ENCODE results near the gene TAGLN3. TPM values are rescaled to one million over a fixed set of nuclear protein-coding genes. Genes with fewer than 3 reads are reported as not detected.

The TAGLN3 gene
- total RNA-seq, 2 donors from 2014 or later, result 0.52 to 0.99 TPM

DNA sequence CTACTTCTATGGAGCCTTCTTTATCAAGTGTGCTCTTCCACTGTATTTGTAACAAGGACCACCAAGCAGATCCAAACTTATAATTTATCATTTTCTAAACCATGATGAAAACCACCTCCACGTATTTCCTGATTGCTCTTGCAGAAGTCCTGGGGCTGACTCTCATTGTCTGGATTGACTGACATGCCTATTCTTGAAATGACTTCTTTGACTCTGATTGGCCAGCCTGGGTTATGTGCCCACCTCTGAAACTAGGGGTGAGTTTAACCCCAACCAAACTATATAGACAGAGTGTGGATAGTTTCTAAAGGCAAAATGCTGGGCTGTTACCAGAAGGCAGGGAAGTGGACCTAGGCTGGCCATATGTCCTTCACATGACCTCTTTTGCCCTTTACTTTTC is 48.5 kb downstream of the TAGLN3 start:
- no peaks in the 10 kb centered on the region for H3K27me3 ChIP-seq
- no peaks in the 10 kb centered on the region for H3K4me1 ChIP-seq
- DNase-seq (no peak), ATAC-seq (no peak)
- no peaks in the 10 kb centered on the region for H3K36me3 ChIP-seq (replicated peaks in 1 of 2; ENCODE audit: insufficient read depth in 1 of 2, low read depth in 2 of 2)
- H3K9me3 ChIP-seq, result no peaks in the 10 kb centered on the region
- no peak overlapping the region for H3K4me3 ChIP-seq
- WGBS, 2 donors, result 85 to 94% methylated on average over 1 of the region's 1 CpG
- TF ChIP-seq POLR2A (IDR thresholded peaks at IDR 0.05), result no peak
- TF ChIP-seq, protein P1, sequence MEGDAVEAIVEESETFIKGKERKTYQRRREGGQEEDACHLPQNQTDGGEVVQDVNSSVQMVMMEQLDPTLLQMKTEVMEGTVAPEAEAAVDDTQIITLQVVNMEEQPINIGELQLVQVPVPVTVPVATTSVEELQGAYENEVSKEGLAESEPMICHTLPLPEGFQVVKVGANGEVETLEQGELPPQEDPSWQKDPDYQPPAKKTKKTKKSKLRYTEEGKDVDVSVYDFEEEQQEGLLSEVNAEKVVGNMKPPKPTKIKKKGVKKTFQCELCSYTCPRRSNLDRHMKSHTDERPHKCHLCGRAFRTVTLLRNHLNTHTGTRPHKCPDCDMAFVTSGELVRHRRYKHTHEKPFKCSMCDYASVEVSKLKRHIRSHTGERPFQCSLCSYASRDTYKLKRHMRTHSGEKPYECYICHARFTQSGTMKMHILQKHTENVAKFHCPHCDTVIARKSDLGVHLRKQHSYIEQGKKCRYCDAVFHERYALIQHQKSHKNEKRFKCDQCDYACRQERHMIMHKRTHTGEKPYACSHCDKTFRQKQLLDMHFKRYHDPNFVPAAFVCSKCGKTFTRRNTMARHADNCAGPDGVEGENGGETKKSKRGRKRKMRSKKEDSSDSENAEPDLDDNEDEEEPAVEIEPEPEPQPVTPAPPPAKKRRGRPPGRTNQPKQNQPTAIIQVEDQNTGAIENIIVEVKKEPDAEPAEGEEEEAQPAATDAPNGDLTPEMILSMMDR (IDR thresholded peaks at IDR 0.05), result no peak
- no peak overlapping the region for H3K27ac ChIP-seq
- intact Hi-C loops (cut with DNase I), result no loop called here

- intact Hi-C loops (cut with DNase I), result no loop called here
- no peaks in the 10 kb centered on the region for H3K9me3 ChIP-seq
- 77 to 82% methylated on average over 8 of the region's 8 CpGs for WGBS, 2 donors
These were observed 50.2 kb downstream of the TAGLN3 start for GRCh38 chr3:112048911-112049310.

DNA sequence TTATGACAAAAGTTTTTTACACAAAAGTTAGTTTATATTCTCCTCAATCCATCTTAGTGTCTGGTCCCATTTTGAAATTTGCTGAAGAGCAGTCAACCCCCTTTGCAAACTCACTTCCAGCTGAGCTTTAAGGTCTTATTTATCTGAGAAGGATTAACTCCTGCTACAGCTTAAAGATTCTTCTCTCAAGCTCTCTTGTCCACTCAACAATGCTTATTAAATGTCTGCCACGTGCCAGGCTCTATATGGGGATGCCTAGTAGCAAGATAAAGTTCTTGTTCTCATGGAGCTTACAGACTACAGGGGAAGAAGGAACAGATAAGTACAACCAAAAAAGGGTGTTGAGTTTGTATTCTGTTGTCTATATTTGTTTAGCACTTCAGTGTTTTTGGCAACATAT is 54.5 kb downstream of the TAGLN3 start:
- no peaks in the 10 kb centered on the region for H3K36me3 ChIP-seq (replicated peaks in 1 of 2; ENCODE audit: insufficient read depth in 1 of 2, low read depth in 2 of 2)
- no peak for DNase-seq
- no peaks in the 10 kb centered on the region for H3K9me3 ChIP-seq
- H3K27me3 ChIP-seq, result no peaks in the 10 kb centered on the region
- H3K4me3 ChIP-seq, result no peak overlapping the region
- intact Hi-C loops (cut with DNase I), result no loop called here
- no peak overlapping the region for H3K27ac ChIP-seq
- WGBS, 2 donors, result 64 to 72% methylated on average over 1 of the region's 1 CpG
- TF ChIP-seq POLR2A (IDR thresholded peaks at IDR 0.05), result no peak
- TF ChIP-seq, protein P1 (IDR thresholded peaks at IDR 0.05), result no peak
- ATAC-seq, result no peak
- no peaks in the 10 kb centered on the region for H3K4me1 ChIP-seq

More at GRCh38 chr3:112048911-112049310, 50.2 kb downstream of the TAGLN3 start:
- Histone ChIP-seq H3K4me1 (no peaks in the 10 kb centered on the region), H3K4me3 (no peak overlapping the region), H3K36me3 (replicated peaks in 1 of 2; ENCODE audit: insufficient read depth in 1 of 2, low read depth in 2 of 2) (no peaks in the 10 kb centered on the region), H3K27me3 (no peaks in the 10 kb centered on the region), H3K27ac (no peak overlapping the region)
- DNase-seq (no peak), ATAC-seq (no peak)
- TF ChIP-seq, protein P1 (IDR thresholded peaks at IDR 0.05), result no peak
- no peak for TF ChIP-seq POLR2A (IDR thresholded peaks at IDR 0.05)

DNA sequence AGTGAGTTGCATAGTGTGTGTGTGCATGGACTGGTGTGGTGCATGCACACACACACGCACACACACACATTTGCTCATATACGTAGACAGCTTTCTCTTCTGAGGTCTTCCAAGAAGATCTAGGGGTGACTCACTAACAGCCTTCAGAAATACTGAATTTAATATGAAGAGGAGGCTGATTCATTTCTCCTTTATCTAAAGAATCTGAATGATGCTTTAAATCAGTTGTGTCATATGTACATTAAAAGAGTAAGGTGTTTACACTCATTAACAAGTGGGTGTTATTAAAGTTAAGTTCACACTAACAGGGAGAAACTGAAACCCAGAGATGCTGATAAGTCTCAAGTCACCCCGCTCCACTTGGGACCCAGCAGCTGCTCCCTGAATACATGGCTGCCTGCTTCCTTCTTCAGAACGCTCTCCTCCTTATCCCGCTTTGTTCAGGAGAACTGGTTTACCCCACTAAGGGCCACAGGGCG is 57.8 kb downstream of the TAGLN3 start:
- Histone ChIP-seq H3K27me3 (no peaks in the 10 kb centered on the region), H3K27ac (no peak overlapping the region), H3K36me3 (replicated peaks in 1 of 2; ENCODE audit: insufficient read depth in 1 of 2, low read depth in 2 of 2) (no peaks in the 10 kb centered on the region), H3K4me1 (no peaks in the 10 kb centered on the region), H3K4me3 (no peak overlapping the region), H3K9me3 (no peaks in the 10 kb centered on the region)
- DNase-seq (no peak), ATAC-seq (no peak)
- 56 to 64% methylated on average over 6 of the region's 6 CpGs for WGBS, 2 donors
- no peak for TF ChIP-seq POLR2A (IDR thresholded peaks at IDR 0.05)
- TF ChIP-seq, protein P1 (IDR thresholded peaks at IDR 0.05), result no peak
- intact Hi-C loops (cut with DNase I), result no loop called here

DNA sequence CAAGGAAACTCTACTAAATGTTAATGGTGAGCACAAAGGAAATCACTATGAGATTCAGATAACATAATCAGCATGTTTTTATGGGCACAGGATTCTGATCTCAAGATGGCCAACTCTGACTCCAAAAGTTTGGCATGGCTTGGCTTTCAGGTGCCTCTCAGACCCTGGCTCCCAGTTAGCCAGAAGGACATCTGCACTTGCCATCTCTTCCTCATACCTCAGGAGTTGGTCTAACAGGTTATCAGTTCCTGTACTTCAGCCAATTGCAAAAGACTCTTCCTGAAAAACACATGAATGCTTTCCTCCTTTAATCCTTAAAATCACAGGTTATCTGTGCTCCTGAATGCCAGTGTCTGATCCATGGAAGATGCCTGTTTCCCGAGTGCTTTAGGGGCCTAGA is 60.8 kb downstream of the TAGLN3 start:
- DNase-seq (no peak), ATAC-seq (no peak)
- TF ChIP-seq POLR2A (IDR thresholded peaks at IDR 0.05), result no peak
- TF ChIP-seq, protein P1 (IDR thresholded peaks at IDR 0.05), result no peak
- Histone ChIP-seq H3K36me3 (replicated peaks in 1 of 2; ENCODE audit: insufficient read depth in 1 of 2, low read depth in 2 of 2) (no peaks in the 10 kb centered on the region), H3K9me3 (no peaks in the 10 kb centered on the region), H3K27me3 (no peaks in the 10 kb centered on the region), H3K4me3 (no peak overlapping the region), H3K27ac (no peak overlapping the region), H3K4me1 (no peaks in the 10 kb centered on the region)
- WGBS, 2 donors, result 75 to 85% methylated on average over 1 of the region's 1 CpG
- intact Hi-C loops (cut with DNase I), result no loop called here

Measured in body of pancreas (tissue), 4 donors.